Astrocyte (in vitro differentiated cells and primary cell): ENCODE data around the gene RFX1. TPM values are rescaled to one million over a fixed set of nuclear protein-coding genes. Genes with fewer than 3 reads are reported as not detected.

ENCODE experiments used
- DNase-seq: peaks from one replicate; pipeline ENCODE4 v3.0.0-alpha.2; 2010; ENCODE audit warnings: low read depth
- FAIRE-seq: peaks from 2 replicates; lab custom pipeline; 2011; peaks lifted over from hg19 to GRCh38; lab: Jason Lieb, UNC
- H2AFZ ChIP-seq: 2 replicates; pipeline ENCODE4 v1.6.0; 2012; ENCODE audit warnings: low read depth, low read length, inconsistent platforms
- H3K27ac ChIP-seq: 2 replicates; pipeline ENCODE4 v1.5.1; 2011; ENCODE audit warnings: low read depth, low read length, inconsistent platforms
- H3K27me3 ChIP-seq: 2 replicates; pipeline ENCODE4 v1.6.0; 2011; ENCODE audit warnings: low read length, inconsistent platforms; ENCODE audit not compliant: insufficient read depth
- H3K36me3 ChIP-seq: 2 replicates; pipeline ENCODE4 v1.5.1; 2011; ENCODE audit warnings: low read length, inconsistent platforms; ENCODE audit not compliant: insufficient read depth
- H3K4me1 ChIP-seq: 2 replicates; pipeline ENCODE4 v1.5.1; 2011; ENCODE audit warnings: low read length, inconsistent platforms; ENCODE audit not compliant: insufficient read depth
- H3K4me2 ChIP-seq: 2 replicates; pipeline ENCODE4 v1.6.0; 2012; ENCODE audit warnings: low read length, inconsistent platforms
- H3K4me3 ChIP-seq: 2 replicates; pipeline ENCODE4 v1.5.1; 2011; ENCODE audit warnings: low read depth, mild to moderate bottlenecking, low read length, inconsistent platforms; ENCODE audit not compliant: insufficient read depth
- H3K79me2 ChIP-seq: 2 replicates; pipeline ENCODE4 v1.6.0; 2012; ENCODE audit warnings: mild to moderate bottlenecking, low read length, inconsistent platforms; ENCODE audit not compliant: insufficient read depth
- H3K9ac ChIP-seq: 2 replicates; pipeline ENCODE4 v1.6.0; 2012; ENCODE audit warnings: mild to moderate bottlenecking, low read length, inconsistent platforms
- H3K9me3 ChIP-seq: 2 replicates; pipeline ENCODE4 v1.5.1; 2012; ENCODE audit warnings: low read depth, mild to moderate bottlenecking, low read length, inconsistent platforms; ENCODE audit not compliant: insufficient read depth
- H4K20me1 ChIP-seq: 2 replicates; pipeline ENCODE4 v1.6.0; 2012; ENCODE audit warnings: low read length, inconsistent platforms; ENCODE audit not compliant: insufficient read depth
- H3K27ac Mint-ChIP-seq: one replicate; pipeline ENCODE4 v1.8.0; 2021; ENCODE audit warnings: mild to moderate bottlenecking, mixed read lengths; ENCODE audit not compliant: unreplicated experiment
- H3K27me3 Mint-ChIP-seq: one replicate; pipeline ENCODE4 v1.8.0; 2021; ENCODE audit warnings: low read depth, mixed read lengths; ENCODE audit not compliant: unreplicated experiment
- H3K36me3 Mint-ChIP-seq: one replicate; pipeline ENCODE4 v1.8.0; 2021; ENCODE audit warnings: low read depth, mixed read lengths; ENCODE audit not compliant: unreplicated experiment
- H3K4me1 Mint-ChIP-seq: one replicate; pipeline ENCODE4 v1.8.0; 2021; ENCODE audit warnings: low read depth, mixed read lengths; ENCODE audit not compliant: unreplicated experiment
- H3K4me3 Mint-ChIP-seq: one replicate; pipeline ENCODE4 v1.8.0; 2021; ENCODE audit warnings: mild to moderate bottlenecking, moderate library complexity, mixed read lengths; ENCODE audit not compliant: unreplicated experiment
- H3K9me3 Mint-ChIP-seq: one replicate; pipeline ENCODE4 v1.8.0; 2021; ENCODE audit warnings: mild to moderate bottlenecking, mixed read lengths; ENCODE audit not compliant: unreplicated experiment
- CTCF ChIP-seq: IDR thresholded peaks from 2 replicates; pipeline ENCODE4 v1.5.1; 2011; ENCODE audit warnings: low read depth, mild to moderate bottlenecking, inconsistent platforms, low read length, moderate library complexity; ENCODE audit not compliant: insufficient read depth
- EZH2 ChIP-seq: IDR thresholded peaks from 2 replicates; pipeline ENCODE4 v1.6.1; 2012; ENCODE audit warnings: mild to moderate bottlenecking, low read length, inconsistent platforms; ENCODE audit not compliant: insufficient read depth
- total RNA-seq: library from RNA; stranded (reverse); gene quantifications from 2 replicates; pipeline ENCODE4 v1.2.1, GENCODE V29; 2021

Gene RFX1
- total RNA-seq, 1 donor from 2014 or later: 11.8 TPM

- Mint-ChIP-seq H3K27ac (no peak overlapping the region), H3K27me3 (peaks cover 2% of the 10 kb centered on the region), H3K4me3 (no peak overlapping the region), H3K36me3 (no peaks in the 10 kb centered on the region), H3K9me3 (peaks cover 3% of the 10 kb centered on the region), H3K4me1 (no peaks in the 10 kb centered on the region)
- no peaks in the 10 kb centered on the region for H4K20me1 ChIP-seq
- no peaks in the 10 kb centered on the region for H3K79me2 ChIP-seq
- H2AFZ ChIP-seq: no peak overlapping the region
- H3K4me1 ChIP-seq: no peaks in the 10 kb centered on the region
- FAIRE-seq (no peak), DNase-seq (no peak)
- no peaks in the 10 kb centered on the region for H3K27me3 ChIP-seq
- TF ChIP-seq CTCF: no peak
- TF ChIP-seq EZH2: no peak
- H3K4me3 ChIP-seq: no peak overlapping the region
- H3K4me2 ChIP-seq: no peak overlapping the region
- no peaks in the 10 kb centered on the region for H3K9me3 ChIP-seq
- no peak overlapping the region for H3K27ac ChIP-seq
- no peak overlapping the region for H3K9ac ChIP-seq
- H3K36me3 ChIP-seq: no peaks in the 10 kb centered on the region
These were observed 9.5 kb upstream of the RFX1 start for GRCh38 chr19:14015524-14016035.

DNA sequence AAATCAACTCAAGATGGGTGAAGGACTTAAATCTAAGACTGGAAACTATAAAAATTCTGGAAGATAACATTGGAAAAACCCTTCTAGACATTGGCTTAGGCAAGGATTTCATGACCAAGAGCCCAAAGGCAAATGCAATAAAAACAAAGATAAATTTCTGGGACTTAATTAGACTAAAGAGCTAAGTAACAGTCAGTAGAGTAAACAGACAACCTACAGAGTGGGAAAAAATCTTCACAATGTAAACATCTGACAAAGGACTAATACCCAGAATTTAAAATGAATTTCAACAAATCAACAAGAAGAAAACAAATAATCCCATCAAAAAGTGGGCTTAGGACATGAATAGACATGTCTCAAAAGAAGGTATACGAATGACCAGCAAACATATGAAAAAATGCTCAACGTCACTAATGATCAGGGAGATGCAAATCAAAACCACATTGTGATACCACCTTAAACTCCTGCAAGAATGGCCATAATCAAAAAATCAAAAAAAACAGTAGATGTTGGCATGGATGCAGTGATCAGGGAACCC is 6.3 kb upstream of the RFX1 start:
- H3K9ac ChIP-seq: no peak overlapping the region
- no peaks in the 10 kb centered on the region for H3K4me1 ChIP-seq
- no peaks in the 10 kb centered on the region for H3K36me3 ChIP-seq
- DNase-seq (no peak), FAIRE-seq (no peak)
- no peak overlapping the region for H3K27ac Mint-ChIP-seq
- H3K27ac ChIP-seq: no peak overlapping the region
- H3K4me1 Mint-ChIP-seq: no peaks in the 10 kb centered on the region
- peaks cover 2% of the 10 kb centered on the region for H3K27me3 Mint-ChIP-seq
- peaks cover 3% of the 10 kb centered on the region for H3K9me3 Mint-ChIP-seq
- no peak overlapping the region for H3K4me3 ChIP-seq
- H4K20me1 ChIP-seq: no peaks in the 10 kb centered on the region
- no peak overlapping the region for H2AFZ ChIP-seq
- H3K79me2 ChIP-seq: no peaks in the 10 kb centered on the region
- H3K4me3 Mint-ChIP-seq: no peak overlapping the region
- no peaks in the 10 kb centered on the region for H3K27me3 ChIP-seq
- H3K9me3 ChIP-seq: no peaks in the 10 kb centered on the region
- H3K36me3 Mint-ChIP-seq: no peaks in the 10 kb centered on the region
- no peak for TF ChIP-seq EZH2
- no peak for TF ChIP-seq CTCF
- no peak overlapping the region for H3K4me2 ChIP-seq

DNA sequence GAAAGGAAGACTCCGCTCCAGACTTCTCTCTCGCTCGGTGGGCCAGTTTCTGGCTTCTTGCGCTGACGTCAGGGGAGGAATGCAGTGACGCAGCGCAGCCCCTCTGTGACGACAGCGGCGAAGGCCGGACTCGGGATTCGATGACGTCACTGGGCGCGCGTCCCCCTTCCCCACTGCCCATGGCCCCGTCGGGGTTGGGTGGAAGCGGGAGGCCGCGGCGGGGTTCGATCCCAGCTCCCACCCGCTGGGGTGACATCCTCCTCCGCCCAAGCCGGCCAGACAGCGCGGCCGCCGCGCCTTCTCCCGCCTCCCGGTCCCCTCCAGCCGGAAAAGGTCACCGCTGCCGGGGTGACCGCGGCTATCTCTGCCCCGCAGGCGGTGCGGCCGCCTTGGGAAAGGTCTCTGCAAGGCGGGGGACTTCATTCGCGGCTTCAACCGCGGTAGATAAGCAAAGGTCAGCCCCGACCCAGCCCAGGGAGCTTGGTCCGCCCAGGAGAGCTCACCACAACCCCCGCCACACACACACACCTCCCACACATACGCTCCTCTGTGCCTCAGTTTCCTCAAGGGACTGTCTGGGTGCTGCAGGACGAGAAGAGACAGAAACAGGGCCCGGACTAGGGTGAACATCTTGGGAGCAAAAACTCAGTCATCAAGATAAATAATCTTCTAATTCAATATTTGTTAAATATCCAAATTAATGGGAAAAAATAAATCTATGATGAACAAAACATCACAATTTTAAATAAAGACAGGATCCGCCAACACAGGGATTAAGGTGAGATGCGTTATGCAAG is 844 bp upstream of the RFX1 start:
- Histone ChIP-seq H4K20me1 (peaks cover 11% of the 10 kb centered on the region), H3K36me3 (no peaks in the 10 kb centered on the region), H3K4me1 (peaks cover 4% of the 10 kb centered on the region), H3K27me3 (no peaks in the 10 kb centered on the region), H3K4me2 (peak overlapping the region; percentile 89), H3K9me3 (no peaks in the 10 kb centered on the region), H3K79me2 (peaks cover 5% of the 10 kb centered on the region), H3K4me3 (peak overlapping the region; percentile 78), H2AFZ (peak overlapping the region; percentile 83), H3K9ac (peak overlapping the region; percentile 92), H3K27ac (peak overlapping the region; percentile 98)
- H3K9me3 Mint-ChIP-seq: no peaks in the 10 kb centered on the region
- peak; percentile 9 for DNase-seq
- peak overlapping the region; percentile 98 for H3K27ac Mint-ChIP-seq
- no peaks in the 10 kb centered on the region for H3K27me3 Mint-ChIP-seq
- no peak for TF ChIP-seq CTCF
- no peak for TF ChIP-seq EZH2
- FAIRE-seq: no peak
- H3K36me3 Mint-ChIP-seq: no peaks in the 10 kb centered on the region
- H3K4me3 Mint-ChIP-seq: peak overlapping the region; percentile 90
- H3K4me1 Mint-ChIP-seq: peaks cover 14% of the 10 kb centered on the region
